BE2C (cell line): Measurements from ENCODE around the gene JAZF1.

Experiments used
- DNase-seq: peaks from one replicate; pipeline ENCODE4 v3.0.0-alpha.2; 2020
- H3K27me3 ChIP-seq: fragments of 250-450 bp; sonication (Bioruptor Pico); 2 replicates; pipeline ENCODE4 v1.5.1; 2020; ENCODE audit warnings: mild to moderate bottlenecking
- H3K36me3 ChIP-seq: fragments of 250-450 bp; sonication (Bioruptor Pico); 2 replicates; pipeline ENCODE4 v1.5.1; 2020; ENCODE audit warnings: mild to moderate bottlenecking
- H3K4me1 ChIP-seq: fragments of 250-450 bp; sonication (Bioruptor Pico); 2 replicates; pipeline ENCODE4 v1.5.1; 2020
- H3K4me3 ChIP-seq: 2 replicates; pipeline ENCODE4 v1.5.1; 2011; ENCODE audit warnings: low read depth, low read length
- H3K9me3 ChIP-seq: fragments of 250-450 bp; sonication (Bioruptor Pico); 2 replicates; pipeline ENCODE4 v1.5.1; 2020
- TF ChIP-seq, protein P1 (sequence below): IDR thresholded peaks from 2 replicates; pipeline ENCODE4 v1.5.1; 2012; ENCODE audit warnings: mild to moderate bottlenecking, low read depth, low read length

The JAZF1 gene

DNA sequence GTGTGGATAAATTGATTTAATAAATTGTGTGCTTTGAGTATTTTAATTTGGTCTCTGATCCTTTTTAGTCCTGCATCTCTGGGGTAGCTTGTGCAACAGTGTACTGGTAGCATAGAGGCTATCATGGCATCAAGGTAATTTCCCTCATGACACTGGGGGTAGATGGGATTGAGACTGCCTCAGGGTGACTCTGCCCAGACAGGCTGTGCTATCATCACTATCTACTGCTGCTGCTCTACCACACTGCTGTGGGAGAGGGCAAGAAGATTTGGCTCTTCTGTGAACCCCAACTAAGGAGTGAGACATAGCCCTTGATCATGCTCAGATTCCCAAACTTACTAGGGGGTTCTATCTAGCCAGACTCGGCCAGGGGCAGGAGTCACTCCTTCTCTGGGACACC is 43.6 kb upstream of the JAZF1 start:
- TF ChIP-seq, protein P1, sequence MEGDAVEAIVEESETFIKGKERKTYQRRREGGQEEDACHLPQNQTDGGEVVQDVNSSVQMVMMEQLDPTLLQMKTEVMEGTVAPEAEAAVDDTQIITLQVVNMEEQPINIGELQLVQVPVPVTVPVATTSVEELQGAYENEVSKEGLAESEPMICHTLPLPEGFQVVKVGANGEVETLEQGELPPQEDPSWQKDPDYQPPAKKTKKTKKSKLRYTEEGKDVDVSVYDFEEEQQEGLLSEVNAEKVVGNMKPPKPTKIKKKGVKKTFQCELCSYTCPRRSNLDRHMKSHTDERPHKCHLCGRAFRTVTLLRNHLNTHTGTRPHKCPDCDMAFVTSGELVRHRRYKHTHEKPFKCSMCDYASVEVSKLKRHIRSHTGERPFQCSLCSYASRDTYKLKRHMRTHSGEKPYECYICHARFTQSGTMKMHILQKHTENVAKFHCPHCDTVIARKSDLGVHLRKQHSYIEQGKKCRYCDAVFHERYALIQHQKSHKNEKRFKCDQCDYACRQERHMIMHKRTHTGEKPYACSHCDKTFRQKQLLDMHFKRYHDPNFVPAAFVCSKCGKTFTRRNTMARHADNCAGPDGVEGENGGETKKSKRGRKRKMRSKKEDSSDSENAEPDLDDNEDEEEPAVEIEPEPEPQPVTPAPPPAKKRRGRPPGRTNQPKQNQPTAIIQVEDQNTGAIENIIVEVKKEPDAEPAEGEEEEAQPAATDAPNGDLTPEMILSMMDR = no peak
- Histone ChIP-seq H3K9me3 (no peaks in the 10 kb centered on the region), H3K27me3 (no peaks in the 10 kb centered on the region), H3K36me3 (no peaks in the 10 kb centered on the region), H3K4me1 (peaks cover 10% of the 10 kb centered on the region), H3K4me3 (no peak overlapping the region)
- no peak for DNase-seq

- Histone ChIP-seq H3K9me3 (no peaks in the 10 kb centered on the region), H3K36me3 (no peaks in the 10 kb centered on the region), H3K4me3 (no peak overlapping the region), H3K4me1 (peaks cover 10% of the 10 kb centered on the region), H3K27me3 (no peaks in the 10 kb centered on the region)
- no peak for DNase-seq
- TF ChIP-seq, protein P1 = no peak
Measured at GRCh38 chr7:28222636-28223035, 42.0 kb upstream of the JAZF1 start.

DNA sequence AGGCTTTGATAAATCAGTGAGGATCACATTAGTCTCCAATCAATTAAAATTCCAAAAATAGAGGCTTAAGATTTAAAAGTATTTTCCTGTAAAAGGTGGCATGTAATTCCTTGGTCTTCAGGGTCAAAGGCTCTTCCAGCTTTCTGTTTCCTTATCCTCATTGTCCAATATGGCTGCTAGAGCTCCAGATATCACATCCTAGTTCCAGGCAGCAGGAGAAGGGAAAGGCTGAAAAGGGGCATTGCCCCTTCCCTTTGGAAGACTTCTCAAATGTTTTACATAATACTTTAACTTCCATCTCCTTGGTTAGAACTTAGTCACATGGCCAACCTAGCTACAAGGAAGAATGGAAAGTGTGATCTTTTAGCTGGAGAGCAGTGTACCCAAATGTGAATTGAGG is 39.2 kb upstream of the JAZF1 start:
- no peak for DNase-seq

DNA sequence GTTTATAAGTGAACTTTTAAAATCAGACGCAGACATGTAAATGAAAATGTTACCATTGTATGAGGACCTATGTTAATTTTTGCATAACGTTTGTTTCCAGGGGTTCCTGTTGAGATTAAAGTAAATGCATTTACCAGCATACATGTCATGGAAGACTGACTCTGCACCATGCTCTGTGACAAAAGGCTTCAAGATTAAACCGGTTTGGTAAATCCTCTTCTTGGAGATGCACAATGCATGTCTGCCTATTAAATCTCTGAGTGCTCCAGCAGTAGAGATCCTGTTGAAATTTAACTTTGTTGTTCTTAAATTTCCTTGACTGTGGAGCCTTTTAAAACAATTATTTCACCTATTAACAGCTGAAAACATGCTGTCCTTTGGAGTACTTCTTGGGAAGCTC is 36.5 kb upstream of the JAZF1 start:
- H3K27me3 ChIP-seq = no peaks in the 10 kb centered on the region
- no peaks in the 10 kb centered on the region for H3K9me3 ChIP-seq
- 0 out of 2 replicates have a peak, but pooled peaks cover 2% of the 10 kb centered on the region for H3K4me1 ChIP-seq
- no peaks in the 10 kb centered on the region for H3K36me3 ChIP-seq
- DNase-seq = no peak
- H3K4me3 ChIP-seq = no peak overlapping the region
- TF ChIP-seq, protein P1 = no peak

More for the DNA sequence above, 39.2 kb upstream of the JAZF1 start:
- no peaks in the 10 kb centered on the region for H3K27me3 ChIP-seq
- TF ChIP-seq, protein P1 = no peak
- peaks cover 8% of the 10 kb centered on the region for H3K4me1 ChIP-seq
- no peak overlapping the region for H3K4me3 ChIP-seq
- H3K36me3 ChIP-seq = no peaks in the 10 kb centered on the region
- no peaks in the 10 kb centered on the region for H3K9me3 ChIP-seq

GRCh38 chr7:28211006-28211405 is 30.4 kb upstream of the JAZF1 start:
- H3K9me3 ChIP-seq = no peaks in the 10 kb centered on the region
- TF ChIP-seq, protein P1 = no peak
- H3K4me3 ChIP-seq = no peak overlapping the region
- no peaks in the 10 kb centered on the region for H3K27me3 ChIP-seq
- no peaks in the 10 kb centered on the region for H3K36me3 ChIP-seq
- DNase-seq = peak; percentile 17
- no peaks in the 10 kb centered on the region for H3K4me1 ChIP-seq

DNA sequence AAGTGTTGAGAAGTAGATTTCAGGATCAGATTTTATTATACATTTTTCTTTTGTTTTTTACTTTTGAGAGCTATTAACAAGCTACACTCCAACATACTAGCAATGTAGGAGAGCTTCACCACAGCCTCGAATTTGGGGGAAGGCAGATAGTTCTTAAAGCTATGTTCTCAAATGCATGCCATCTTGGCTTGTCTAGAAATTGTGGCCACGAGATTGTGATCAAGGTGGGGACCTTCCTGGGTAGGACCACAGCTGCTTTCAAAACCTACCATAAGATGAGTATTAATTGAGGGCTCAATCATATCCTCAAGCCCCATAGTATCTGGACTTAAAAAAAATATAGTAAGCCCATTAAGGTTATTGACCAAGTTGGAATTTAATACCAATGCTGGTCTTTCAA is 27.9 kb upstream of the JAZF1 start:
- no peaks in the 10 kb centered on the region for H3K9me3 ChIP-seq
- no peak for DNase-seq
- TF ChIP-seq, protein P1 = no peak
- H3K27me3 ChIP-seq = no peaks in the 10 kb centered on the region
- no peaks in the 10 kb centered on the region for H3K4me1 ChIP-seq
- H3K4me3 ChIP-seq = no peak overlapping the region
- H3K36me3 ChIP-seq = no peaks in the 10 kb centered on the region
